H1 (cell line): ENCODE measurements around the gene LRRC49.

Experiments
- CTCF ChIP-seq, 3 experiments: IDR thresholded peaks; 1 replicate in 2 of 3; 2 replicates in 1 of 3; pipeline versions ENCODE4 v1.5.1 to v1.6.1; 2011; ENCODE audit warnings: low read length in 3 of 3, mild to moderate bottlenecking in 3 of 3, inconsistent platforms in 2 of 3, low read depth in 1 of 3, moderate library complexity in 1 of 3; ENCODE audit not compliant: insufficient read depth in 1 of 3; ENCODE audit errors: control extremely low read depth in 1 of 3
- EP300 ChIP-seq, 2 experiments: IDR thresholded peaks; 1 replicate in 1 of 2; 2 replicates in 1 of 2; pipeline ENCODE4 v1.6.1; 2011 to 2012; ENCODE audit warnings: low read depth in 2 of 2, low read length in 2 of 2, mild to moderate bottlenecking in 2 of 2, borderline replicate concordance in 1 of 2, inconsistent platforms in 1 of 2, moderate library complexity in 1 of 2
- EZH2 ChIP-seq: fragments of 200-600 bp; sonication (generic); IDR thresholded peaks from 2 replicates; pipeline ENCODE4 v1.7.1; 2012; ENCODE audit warnings: low read depth, mild to moderate bottlenecking, moderate library complexity, low read length, inconsistent platforms; ENCODE audit not compliant: severe bottlenecking
- POLR2A ChIP-seq, 2 experiments: IDR thresholded peaks; 1 replicate in 1 of 2; 2 replicates in 1 of 2; pipeline ENCODE4 v1.6.1; 2011; ENCODE audit warnings: low read depth in 2 of 2, low read length in 2 of 2, mild to moderate bottlenecking in 2 of 2; ENCODE audit errors: control extremely low read depth in 1 of 2
- TAF1 ChIP-seq: IDR thresholded peaks from 2 replicates; pipeline ENCODE4 v1.6.1; 2011; ENCODE audit warnings: mild to moderate bottlenecking, low read depth, low read length
- ZNF274 ChIP-seq: IDR thresholded peaks from 2 replicates; pipeline ENCODE4 v1.7.0; 2012; ENCODE audit warnings: low read length, borderline replicate concordance; ENCODE audit errors: extremely low read depth

GRCh38 chr15:70867911-70868467, 24.6 kb upstream of the LRRC49 start:
- TF ChIP-seq CTCF (IDR thresholded peaks at IDR 0.05; ENCODE audit: control extremely low read depth in 1 of 3, insufficient read depth in 1 of 3, low read depth in 1 of 3, low read length in 3 of 3) (no peak), POLR2A (IDR thresholded peaks at IDR 0.05; ENCODE audit: control extremely low read depth in 1 of 2, low read depth in 2 of 2, low read length in 2 of 2) (no peak), EP300 (IDR thresholded peaks at IDR 0.05; ENCODE audit: borderline replicate concordance in 1 of 2, low read depth in 2 of 2, low read length in 2 of 2) (no peak), EZH2 (no peak), ZNF274 (no peak), TAF1 (no peak)
